Progenitor cell of endocrine pancreas (in vitro differentiated cells): ENCODE measurements around the gene TPRX1. TPM values are rescaled to one million over a fixed set of nuclear protein-coding genes. Genes with fewer than 3 reads are reported as not detected.
"Not testable (repeated sequence)": the region's sequence is repeated elsewhere in the genome, so short reads cannot be mapped to it uniquely, and the experiment has no call there.

Experiments used
- DNase-seq: peaks from one replicate; pipeline ENCODE4 v3.0.0; 2021; ENCODE audit warnings: low spot score; ENCODE audit not compliant: unreplicated experiment
- H3K27ac Mint-ChIP-seq: 2 replicates; pipeline ENCODE4 v1.8.0; 2021; ENCODE audit warnings: mild to moderate bottlenecking, moderate library complexity, mixed read lengths
- H3K27me3 Mint-ChIP-seq: 2 replicates; pipeline ENCODE4 v1.8.0; 2021; ENCODE audit warnings: mixed read lengths
- H3K36me3 Mint-ChIP-seq: 2 replicates; pipeline ENCODE4 v1.8.0; 2022; ENCODE audit warnings: mixed read lengths; ENCODE audit not compliant: insufficient read depth
- H3K4me1 Mint-ChIP-seq: 2 replicates; pipeline ENCODE4 v1.8.0; 2021; ENCODE audit warnings: low read depth, mixed read lengths
- H3K4me3 Mint-ChIP-seq: 2 replicates; pipeline ENCODE4 v1.8.0; 2021; ENCODE audit warnings: low read depth, mild to moderate bottlenecking, moderate library complexity, mixed read lengths
- H3K9me3 Mint-ChIP-seq: 2 replicates; pipeline ENCODE4 v1.8.0; 2021; ENCODE audit warnings: low read depth, mixed read lengths
- CTCF ChIP-seq: fragments of 200-600 bp; sonication (generic); IDR thresholded peaks from one replicate; pipeline ENCODE4 v1.5.0; 2021; ENCODE audit warnings: antibody characterized with exemption, mild to moderate bottlenecking; ENCODE audit not compliant: unreplicated experiment
- total RNA-seq: library from RNA; stranded (reverse); gene quantifications from 2 replicates; pipeline ENCODE4 v1.2.1, GENCODE V29; 2021

Gene TPRX1
- total RNA-seq, 1 donor from 2014 or later: not detected

GRCh38 chr19:47794526-47794925 is 9.8 kb downstream of the TPRX1 start:
- H3K4me1 Mint-ChIP-seq: no peaks in the 10 kb centered on the region
- DNase-seq: no peak
- TF ChIP-seq CTCF: no peak
- peaks cover 5% of the 10 kb centered on the region for H3K27me3 Mint-ChIP-seq
- no peak overlapping the region for H3K27ac Mint-ChIP-seq
- H3K9me3 Mint-ChIP-seq: no peaks in the 10 kb centered on the region
- no peaks in the 10 kb centered on the region for H3K36me3 Mint-ChIP-seq
- H3K4me3 Mint-ChIP-seq: no peak overlapping the region

DNA sequence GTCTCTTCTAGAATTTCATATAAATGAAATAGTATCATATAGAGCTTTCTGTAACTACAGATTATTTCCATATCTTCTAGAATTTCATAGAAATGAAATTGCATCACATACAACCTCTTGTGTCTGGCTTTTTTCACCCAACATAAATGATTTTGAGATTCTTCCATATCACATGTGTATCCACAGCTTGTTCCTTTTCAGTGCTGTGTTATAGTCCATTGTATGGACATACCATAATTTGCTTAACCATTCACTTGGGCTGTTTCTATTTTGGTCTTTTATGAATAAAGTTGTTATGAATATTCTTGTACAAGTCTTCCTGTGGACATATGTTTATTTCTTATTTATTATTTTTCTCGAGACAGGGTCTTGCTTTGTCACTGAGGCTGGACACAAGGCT is 11.7 kb downstream of the TPRX1 start:
- H3K4me1 Mint-ChIP-seq: peaks cover 3% of the 10 kb centered on the region
- H3K9me3 Mint-ChIP-seq: no peaks in the 10 kb centered on the region
- DNase-seq: no peak
- peaks cover 2% of the 10 kb centered on the region for H3K36me3 Mint-ChIP-seq
- no peak for TF ChIP-seq CTCF
- H3K27me3 Mint-ChIP-seq: no peaks in the 10 kb centered on the region
- H3K4me3 Mint-ChIP-seq: no peak overlapping the region
- H3K27ac Mint-ChIP-seq: no peak overlapping the region

- Mint-ChIP-seq H3K27ac (peak overlapping the region; percentile 21), H3K27me3 (no peaks in the 10 kb centered on the region), H3K36me3 (peaks cover 2% of the 10 kb centered on the region), H3K9me3 (no peaks in the 10 kb centered on the region), H3K4me1 (peaks cover 5% of the 10 kb centered on the region), H3K4me3 (no peak overlapping the region)
- peak; percentile 87 for DNase-seq
- TF ChIP-seq CTCF: peak; percentile 79
Observed at GRCh38 chr19:47790398-47790814, 13.9 kb downstream of the TPRX1 start.

- H3K4me1 Mint-ChIP-seq, H3K27ac Mint-ChIP-seq, H3K27me3 Mint-ChIP-seq, DNase-seq, H3K4me3 Mint-ChIP-seq, H3K9me3 Mint-ChIP-seq, H3K36me3 Mint-ChIP-seq: not testable (repeated sequence)
Observed at GRCh38 chr19:47789811-47790210, 14.5 kb downstream of the TPRX1 start.

DNA sequence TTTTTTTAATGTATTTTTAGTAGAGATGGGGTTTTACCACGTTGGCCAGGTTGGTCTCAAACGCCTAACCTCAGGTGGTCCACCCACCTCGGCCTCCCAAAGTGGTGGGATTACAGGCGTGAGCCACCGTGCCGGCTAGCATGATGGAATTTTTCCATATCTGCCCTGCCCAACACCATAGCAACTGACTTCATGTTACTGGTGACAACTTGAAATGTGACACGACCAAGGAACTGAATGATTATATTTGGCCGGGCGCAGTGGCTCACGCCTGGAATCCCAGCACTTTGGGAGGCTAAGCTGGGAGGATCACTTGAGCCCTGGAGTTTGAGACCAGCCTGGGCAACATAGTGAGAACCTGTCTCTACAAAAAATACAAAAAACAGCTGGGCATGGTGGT is 17.0 kb downstream of the TPRX1 start:
- H3K27me3 Mint-ChIP-seq, H3K4me3 Mint-ChIP-seq, H3K4me1 Mint-ChIP-seq, H3K27ac Mint-ChIP-seq, H3K9me3 Mint-ChIP-seq, DNase-seq: not testable (repeated sequence)
- H3K36me3 Mint-ChIP-seq: peaks cover 12% of the 10 kb centered on the region

DNA sequence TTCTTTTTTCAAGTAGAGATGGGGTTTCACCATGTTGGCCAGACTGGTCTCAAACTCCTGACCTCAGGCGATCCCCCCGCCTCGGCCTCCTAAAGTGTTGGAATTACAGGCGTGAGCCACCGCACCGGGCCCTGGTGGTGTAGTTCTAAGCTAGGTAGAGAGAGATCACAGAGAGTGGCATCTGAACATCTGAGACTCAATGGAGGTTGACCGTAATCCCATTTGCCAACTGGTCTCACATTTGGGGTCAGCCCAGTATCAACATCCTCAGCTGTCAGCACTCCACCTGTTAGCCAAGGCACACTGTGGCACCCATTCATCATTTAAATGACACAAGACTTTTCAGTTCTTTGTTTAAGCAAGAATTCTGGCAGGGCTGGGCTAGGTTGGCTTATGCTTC is 17.8 kb downstream of the TPRX1 start:
- H3K27ac Mint-ChIP-seq: peak overlapping the region; percentile 29
- no peak for TF ChIP-seq CTCF
- no peak overlapping the region for H3K4me3 Mint-ChIP-seq
- no peaks in the 10 kb centered on the region for H3K27me3 Mint-ChIP-seq
- H3K4me1 Mint-ChIP-seq: peaks cover 11% of the 10 kb centered on the region
- H3K36me3 Mint-ChIP-seq: peaks cover 19% of the 10 kb centered on the region
- DNase-seq: no peak
- no peaks in the 10 kb centered on the region for H3K9me3 Mint-ChIP-seq
